ENCODE data around the gene MGST3. TPM values are rescaled to one million over a fixed set of nuclear protein-coding genes. Genes with fewer than 3 reads are reported as not detected.

MGST3 gene
- polyA plus RNA-seq, 3 donors: 57.9 to 228 (median 189) TPM

DNA sequence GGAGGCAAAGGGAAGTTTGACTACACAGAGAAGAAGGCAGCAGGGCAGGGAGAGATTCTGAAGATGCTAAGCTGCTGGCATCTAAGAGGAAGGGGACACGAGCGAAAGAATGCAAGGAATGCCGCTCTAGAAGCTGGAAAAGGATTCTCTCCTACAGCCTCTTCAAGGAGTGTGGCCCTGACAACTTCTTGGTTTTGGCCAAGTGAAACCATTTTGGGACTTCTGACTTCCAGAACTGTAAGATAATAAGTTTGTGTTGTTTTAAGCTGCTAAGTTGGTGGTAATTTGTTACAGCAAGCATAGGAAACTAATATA, 28.5 kb downstream of the MGST3 start:
- no peak for DNase-seq
- no peaks in the 10 kb centered on the region for H3K79me2 ChIP-seq (ENCODE audit: insufficient read depth, low read length)
- no peaks in the 10 kb centered on the region for H3K9me3 ChIP-seq (replicated peaks in 1 of 2; ENCODE audit: control insufficient read depth in 1 of 2, insufficient read depth in 1 of 2, low read length in 2 of 2)
- no peaks in the 10 kb centered on the region for H3K4me1 Mint-ChIP-seq
- H3K27ac Mint-ChIP-seq: peak overlapping the region in 2 of 7 donors; percentile 28 to 79
- no peaks in the 10 kb centered on the region for H3K4me1 ChIP-seq (ENCODE audit: control insufficient read depth in 1 of 2, insufficient read depth in 2 of 2, low read length in 2 of 2)
- no peaks in the 10 kb centered on the region for H3K27me3 Mint-ChIP-seq (ENCODE audit: low read depth in 3 of 3)
- H3K27me3 ChIP-seq (ENCODE audit: control insufficient read depth in 2 of 2, insufficient read depth in 2 of 2, low read length in 2 of 2): no peaks in the 10 kb centered on the region
- TF ChIP-seq, protein P1, sequence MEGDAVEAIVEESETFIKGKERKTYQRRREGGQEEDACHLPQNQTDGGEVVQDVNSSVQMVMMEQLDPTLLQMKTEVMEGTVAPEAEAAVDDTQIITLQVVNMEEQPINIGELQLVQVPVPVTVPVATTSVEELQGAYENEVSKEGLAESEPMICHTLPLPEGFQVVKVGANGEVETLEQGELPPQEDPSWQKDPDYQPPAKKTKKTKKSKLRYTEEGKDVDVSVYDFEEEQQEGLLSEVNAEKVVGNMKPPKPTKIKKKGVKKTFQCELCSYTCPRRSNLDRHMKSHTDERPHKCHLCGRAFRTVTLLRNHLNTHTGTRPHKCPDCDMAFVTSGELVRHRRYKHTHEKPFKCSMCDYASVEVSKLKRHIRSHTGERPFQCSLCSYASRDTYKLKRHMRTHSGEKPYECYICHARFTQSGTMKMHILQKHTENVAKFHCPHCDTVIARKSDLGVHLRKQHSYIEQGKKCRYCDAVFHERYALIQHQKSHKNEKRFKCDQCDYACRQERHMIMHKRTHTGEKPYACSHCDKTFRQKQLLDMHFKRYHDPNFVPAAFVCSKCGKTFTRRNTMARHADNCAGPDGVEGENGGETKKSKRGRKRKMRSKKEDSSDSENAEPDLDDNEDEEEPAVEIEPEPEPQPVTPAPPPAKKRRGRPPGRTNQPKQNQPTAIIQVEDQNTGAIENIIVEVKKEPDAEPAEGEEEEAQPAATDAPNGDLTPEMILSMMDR (IDR thresholded peaks at IDR 0.05): no peak
- no peak overlapping the region for H3K27ac ChIP-seq (ENCODE audit: low read depth in 1 of 2, low read length in 2 of 2)
- H2AFZ ChIP-seq (ENCODE audit: insufficient read depth, low read depth, low read length, poor library complexity, severe bottlenecking): no peak overlapping the region
- no peak overlapping the region for H3K4me3 Mint-ChIP-seq
- WGBS (ENCODE audit: insufficient coverage): 100% methylated on average over 1 of the region's 3 CpGs
- H3K9ac ChIP-seq (ENCODE audit: insufficient read depth, low read length, poor library complexity, severe bottlenecking): no peak overlapping the region
- H3K9me3 Mint-ChIP-seq: no peaks in the 10 kb centered on the region
- no peak overlapping the region for H3K4me2 ChIP-seq (replicated peaks; ENCODE audit: extremely low read depth, low read length, poor library complexity, severe bottlenecking)
- H4K20me1 ChIP-seq (ENCODE audit: insufficient read depth, low read length): no peaks in the 10 kb centered on the region
- H3K4me3 ChIP-seq (replicated peaks in 1 of 3; ENCODE audit: low read depth in 2 of 3, low read length in 3 of 3): no peak overlapping the region
- intact Hi-C loops (cut with micrococcal nuclease): no loop called here
- H3K36me3 ChIP-seq (replicated peaks in 1 of 2; ENCODE audit: control insufficient read depth in 1 of 2, insufficient read depth in 2 of 2, low read length in 2 of 2): peaks cover 69 to 96% of the 10 kb centered on the region in 2 donors
- peaks cover 60 to 76% of the 10 kb centered on the region in 2 donors for H3K36me3 Mint-ChIP-seq

DNA sequence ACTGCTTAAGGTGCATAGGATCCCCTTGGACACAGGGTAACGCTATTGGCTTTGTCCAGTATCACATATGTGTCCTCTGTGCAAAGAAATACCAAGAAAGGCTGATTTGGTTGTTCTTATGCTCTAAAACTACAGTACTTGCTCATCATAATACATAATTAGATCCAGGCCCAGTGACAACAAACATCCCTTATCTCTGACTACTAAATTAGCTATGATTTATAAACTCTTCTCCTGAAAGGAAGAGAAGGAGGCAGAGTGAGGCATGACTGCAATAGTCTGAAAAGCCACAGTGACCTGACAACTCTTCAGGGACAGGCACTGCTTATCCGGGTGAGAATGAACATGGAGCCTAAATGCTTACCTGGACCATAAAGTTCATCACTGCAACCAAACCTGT, 30.7 kb downstream of the MGST3 start:
- Histone ChIP-seq H4K20me1 (ENCODE audit: insufficient read depth, low read length) (no peaks in the 10 kb centered on the region), H3K9me3 (replicated peaks in 1 of 2; ENCODE audit: control insufficient read depth in 1 of 2, insufficient read depth in 1 of 2, low read length in 2 of 2) (no peaks in the 10 kb centered on the region), H3K36me3 (replicated peaks in 1 of 2; ENCODE audit: control insufficient read depth in 1 of 2, insufficient read depth in 2 of 2, low read length in 2 of 2) (peaks cover 55 to 82% of the 10 kb centered on the region in 2 donors), H3K27ac (ENCODE audit: low read depth in 1 of 2, low read length in 2 of 2) (no peak overlapping the region), H3K79me2 (ENCODE audit: insufficient read depth, low read length) (peaks cover 11% of the 10 kb centered on the region), H3K9ac (ENCODE audit: insufficient read depth, low read length, poor library complexity, severe bottlenecking) (no peak overlapping the region), H3K4me1 (ENCODE audit: control insufficient read depth in 1 of 2, insufficient read depth in 2 of 2, low read length in 2 of 2) (peaks cover 8 to 13% of the 10 kb centered on the region in 2 donors), H2AFZ (ENCODE audit: insufficient read depth, low read depth, low read length, poor library complexity, severe bottlenecking) (no peak overlapping the region), H3K4me3 (replicated peaks in 1 of 3; ENCODE audit: low read depth in 2 of 3, low read length in 3 of 3) (no peak overlapping the region), H3K4me2 (replicated peaks; ENCODE audit: extremely low read depth, low read length, poor library complexity, severe bottlenecking) (no peak overlapping the region), H3K27me3 (ENCODE audit: control insufficient read depth in 2 of 2, insufficient read depth in 2 of 2, low read length in 2 of 2) (no peaks in the 10 kb centered on the region)
- Mint-ChIP-seq H3K9me3 (no peaks in the 10 kb centered on the region), H3K4me1 (peaks cover 14% of the 10 kb centered on the region), H3K36me3 (peaks cover 66 to 69% of the 10 kb centered on the region in 2 donors), H3K27ac (peak overlapping the region in 1 of 7 donors; percentile 50), H3K27me3 (ENCODE audit: low read depth in 3 of 3) (no peaks in the 10 kb centered on the region), H3K4me3 (no peak overlapping the region)
- TF ChIP-seq, protein P1 (IDR thresholded peaks at IDR 0.05): no peak
- intact Hi-C loops (cut with micrococcal nuclease): loop anchor here in 1 of 2 donors (5.0 kb wide), 1 partner anchor 36 kb away; the partner anchor contains the start of gene ALDH9A1
- WGBS (ENCODE audit: insufficient coverage): 100% methylated on average over 2 of the region's 2 CpGs
- DNase-seq: no peak

Measured in CD14-positive monocyte (primary cell).